OCI-LY7 (cell line): ENCODE data around the gene FMNL3.

Experiments
- CTCF ChIP-seq: fragments of 200-600 bp; sonication (generic); conservative IDR thresholded peaks from 2 replicates; pipeline ENCODE4 v1.5.1; 2014; ENCODE audit warnings: mild to moderate bottlenecking, antibody characterized with exemption, low read length, moderate library complexity, mixed read lengths
- EZH2phosphoT487 ChIP-seq: fragments of 200-600 bp; sonication (generic); IDR thresholded peaks from 2 replicates; pipeline ENCODE4 v1.6.1; 2018; ENCODE audit warnings: low read depth, borderline replicate concordance, mild to moderate bottlenecking, mixed run types, antibody characterized with exemption, low read length, moderate library complexity, mixed read lengths

GRCh38 chr12:49616533-49617219 is 90.5 kb downstream of the FMNL3 start:
- TF ChIP-seq CTCF (no peak), EZH2phosphoT487 (no peak)
